Measurements from ENCODE around the gene RAB9A. TPM values are rescaled to one million over a fixed set of nuclear protein-coding genes. Genes with fewer than 3 reads are reported as not detected.
"Not testable (repeated sequence)": the region's sequence is repeated elsewhere in the genome, so short reads cannot be mapped to it uniquely, and the experiment has no call there.

RAB9A gene
- total RNA-seq, 2 experiments from 2014 or later = 33.8 to 36.4 TPM

DNA sequence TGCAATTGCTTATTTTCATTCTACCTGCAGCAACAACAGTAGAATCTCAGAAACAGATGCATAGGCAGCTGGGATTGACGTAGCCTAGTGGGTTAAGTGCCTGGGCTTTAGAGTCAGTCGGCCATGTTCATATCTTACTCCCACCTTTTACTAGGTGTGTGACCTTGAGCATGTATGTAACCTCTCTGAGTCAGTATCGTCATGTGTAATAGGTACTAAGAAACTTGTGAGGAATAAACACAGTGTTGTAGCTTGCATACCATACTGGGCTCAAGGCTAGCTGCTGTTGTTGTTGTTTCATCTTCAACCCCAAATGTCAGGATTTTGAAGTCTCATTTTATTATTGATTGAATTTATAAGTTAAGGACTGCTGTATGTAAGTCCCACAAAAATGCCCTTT is 14.2 kb downstream of the RAB9A start:
- Mint-ChIP-seq H3K36me3 (peaks cover 31% of the 10 kb centered on the region), H3K27me3 (no peaks in the 10 kb centered on the region), H3K4me3 (no peak overlapping the region), H3K27ac (no peak overlapping the region), H3K4me1 (peaks cover 42% of the 10 kb centered on the region), H3K9me3 (no peaks in the 10 kb centered on the region)
- DNase-seq = no peak

DNA sequence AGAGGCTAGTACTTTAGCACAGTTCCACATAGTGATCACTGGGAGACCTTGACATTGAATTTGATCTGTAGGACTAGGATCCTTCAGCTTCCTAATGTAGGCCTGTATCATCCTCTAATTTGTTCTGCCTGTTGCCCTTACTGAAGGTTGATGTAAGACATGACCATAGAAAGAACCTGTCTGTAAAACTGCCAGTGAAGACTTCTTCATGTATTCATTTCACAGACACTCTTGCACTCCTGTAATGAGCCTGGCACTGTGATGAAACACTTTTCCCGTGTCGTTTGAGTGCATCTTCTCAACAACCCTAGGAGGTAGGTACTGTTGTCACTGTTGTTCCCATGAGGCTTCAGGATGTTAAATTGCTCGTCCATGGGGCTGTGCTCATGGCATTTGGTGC is 14.7 kb downstream of the RAB9A start:
- peaks cover 42% of the 10 kb centered on the region for H3K4me1 Mint-ChIP-seq
- H3K9me3 Mint-ChIP-seq = no peaks in the 10 kb centered on the region
- peak overlapping the region; percentile 31 for H3K27ac Mint-ChIP-seq
- H3K4me3 Mint-ChIP-seq = no peak overlapping the region
- peaks cover 35% of the 10 kb centered on the region for H3K36me3 Mint-ChIP-seq
- H3K27me3 Mint-ChIP-seq = no peaks in the 10 kb centered on the region
- DNase-seq = no peak

DNA sequence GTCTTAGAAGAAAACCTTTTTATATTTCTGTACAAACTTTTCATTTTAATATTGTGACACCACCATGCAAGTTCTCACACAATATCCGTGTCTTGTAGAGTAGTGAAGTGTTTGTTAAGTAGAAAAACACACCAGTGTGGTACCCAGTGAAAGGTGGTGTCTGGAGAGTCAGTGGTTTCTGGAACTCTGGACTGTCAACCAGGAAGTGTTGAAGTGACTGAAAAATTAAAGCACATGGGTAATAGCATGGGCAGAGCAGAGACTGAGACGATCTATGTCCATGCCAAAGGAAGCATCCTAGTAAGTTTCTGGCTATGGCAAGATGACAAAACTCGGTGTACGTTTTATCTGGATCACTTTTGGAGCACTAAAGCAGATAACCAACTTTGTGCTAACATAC is 22.2 kb downstream of the RAB9A start:
- peak overlapping the region; percentile 5 for H3K27ac Mint-ChIP-seq
- H3K27me3 Mint-ChIP-seq = no peaks in the 10 kb centered on the region
- no peak overlapping the region for H3K4me3 Mint-ChIP-seq
- H3K9me3 Mint-ChIP-seq = no peaks in the 10 kb centered on the region
- peaks cover 31% of the 10 kb centered on the region for H3K36me3 Mint-ChIP-seq
- no peak for DNase-seq
- peaks cover 4% of the 10 kb centered on the region for H3K4me1 Mint-ChIP-seq

DNA sequence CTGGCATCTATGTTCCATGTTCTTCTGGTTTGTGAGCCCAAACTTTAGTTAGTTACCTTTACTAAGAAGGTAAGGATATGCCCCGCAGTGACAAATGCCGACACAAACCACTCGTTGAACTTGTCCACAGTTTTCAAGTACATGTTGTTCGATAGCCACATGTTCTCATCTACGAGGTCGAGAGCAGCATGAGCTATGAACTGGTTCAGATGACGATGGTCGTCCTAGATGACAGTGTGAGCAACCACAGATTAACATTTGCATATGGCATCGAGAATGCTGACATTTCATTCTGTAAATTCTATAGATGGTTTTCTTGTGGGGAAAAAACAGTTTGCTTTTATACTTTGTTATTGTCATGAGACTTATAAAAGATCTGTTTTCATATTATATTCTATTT is 27.5 kb downstream of the RAB9A start:
- Mint-ChIP-seq H3K9me3 (no peaks in the 10 kb centered on the region), H3K27ac (peak overlapping the region; percentile 51), H3K4me3 (no peak overlapping the region), H3K27me3 (no peaks in the 10 kb centered on the region), H3K36me3 (peaks cover 33% of the 10 kb centered on the region), H3K4me1 (peaks cover 13% of the 10 kb centered on the region)
- DNase-seq = no peak

DNA sequence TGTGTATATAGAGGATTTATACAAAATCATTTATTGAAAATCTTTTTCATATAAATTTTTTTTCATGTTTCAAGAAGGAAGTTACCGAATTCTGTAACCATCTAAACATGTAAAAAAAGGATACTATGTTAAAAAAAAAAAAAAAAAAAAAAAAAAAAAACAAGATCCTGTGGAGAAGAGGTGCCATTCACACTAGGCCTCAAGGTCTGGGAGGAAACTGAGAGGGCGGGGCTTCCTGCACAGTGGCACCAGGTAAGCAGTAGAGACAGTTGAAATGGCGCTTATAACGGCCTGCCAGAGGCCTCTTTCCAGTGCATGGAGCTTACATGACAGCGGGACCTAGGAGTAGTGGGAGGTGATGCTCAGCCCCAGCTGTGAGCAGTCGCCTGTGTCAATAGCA is 28.0 kb downstream of the RAB9A start:
- Mint-ChIP-seq H3K36me3 (peaks cover 31% of the 10 kb centered on the region), H3K4me3 (no peak overlapping the region), H3K9me3 (no peaks in the 10 kb centered on the region), H3K4me1 (peaks cover 13% of the 10 kb centered on the region), H3K27me3 (no peaks in the 10 kb centered on the region), H3K27ac (peak overlapping the region; percentile 51)
- no peak for DNase-seq

DNA sequence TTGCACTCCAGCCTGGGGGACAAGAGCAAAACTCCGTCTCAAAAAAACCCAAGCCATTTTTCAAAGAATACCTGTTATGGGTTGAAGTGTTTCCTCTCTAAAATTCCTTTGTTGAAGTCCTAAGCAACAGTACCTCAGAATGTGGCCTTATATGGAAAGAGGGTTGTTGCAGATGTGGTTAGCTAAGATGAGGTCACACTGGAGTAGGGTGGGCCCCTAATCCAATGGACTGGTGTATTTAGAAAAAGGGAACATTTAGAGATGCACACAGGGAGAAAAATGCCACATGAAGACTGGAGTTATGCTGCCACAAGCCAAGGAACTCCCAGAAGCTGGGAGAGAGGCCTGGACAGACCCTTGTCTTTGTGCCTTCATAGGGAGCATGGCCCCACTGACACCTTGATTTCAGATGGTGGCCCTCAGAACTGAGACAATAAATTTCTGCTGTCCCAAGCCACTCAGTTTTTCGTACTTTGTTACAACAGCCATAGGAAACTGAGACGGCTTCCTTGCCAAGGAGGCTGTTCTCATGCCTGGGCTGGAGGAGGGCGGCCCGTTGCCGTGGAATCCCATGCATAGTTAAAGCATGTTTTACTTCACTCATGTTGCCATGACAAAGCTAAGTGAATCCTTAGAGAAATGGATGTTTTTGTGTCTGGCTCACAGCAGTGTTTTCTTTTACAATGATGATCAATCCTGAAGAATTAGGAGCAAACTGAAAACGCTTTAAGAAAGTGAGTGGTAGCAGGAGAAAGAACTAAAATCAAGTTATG is 29.0 kb downstream of the RAB9A start:
- DNase-seq = no peak
- Mint-ChIP-seq H3K36me3 (peaks cover 39% of the 10 kb centered on the region), H3K27me3 (no peaks in the 10 kb centered on the region), H3K4me3 (no peak overlapping the region), H3K27ac (peak overlapping the region; percentile 51), H3K4me1 (peaks cover 13% of the 10 kb centered on the region), H3K9me3 (no peaks in the 10 kb centered on the region)

DNA sequence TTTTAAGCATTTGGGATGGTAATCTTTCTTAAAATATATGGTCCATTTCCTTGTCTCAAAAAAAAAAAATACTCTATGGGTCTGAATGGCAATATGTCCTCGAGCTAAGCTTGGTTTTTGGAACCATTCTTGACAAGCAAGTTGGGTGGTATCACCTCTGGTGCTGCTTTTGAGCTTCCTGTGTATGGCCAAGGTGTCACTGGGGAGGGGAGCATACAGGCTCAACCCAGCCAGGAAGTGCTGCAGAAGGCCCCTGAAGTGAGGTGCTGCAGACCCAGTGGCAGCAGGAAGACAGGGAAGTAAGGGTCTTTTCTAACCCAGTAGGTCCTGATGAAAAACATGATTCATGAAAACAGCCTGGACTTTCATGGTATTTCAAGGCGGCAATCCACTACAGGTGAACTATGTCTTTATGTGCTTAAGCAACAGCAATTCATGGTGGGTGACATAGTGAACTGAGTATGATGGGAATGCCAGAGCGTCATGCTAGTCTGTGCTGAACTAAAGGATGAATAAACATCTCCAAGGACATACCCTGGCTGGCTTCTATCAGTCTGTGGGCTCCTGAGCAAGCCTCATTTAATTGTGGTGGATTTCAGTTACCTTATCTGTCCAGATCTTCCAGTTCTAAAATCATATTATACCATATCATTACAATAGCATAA is 30.4 kb downstream of the RAB9A start:
- Mint-ChIP-seq H3K36me3 (peaks cover 52% of the 10 kb centered on the region), H3K27me3 (no peaks in the 10 kb centered on the region), H3K4me3 (no peak overlapping the region), H3K4me1 (peaks cover 17% of the 10 kb centered on the region), H3K27ac (peak overlapping the region; percentile 16), H3K9me3 (peaks cover 2% of the 10 kb centered on the region)
- no peak for DNase-seq

DNA sequence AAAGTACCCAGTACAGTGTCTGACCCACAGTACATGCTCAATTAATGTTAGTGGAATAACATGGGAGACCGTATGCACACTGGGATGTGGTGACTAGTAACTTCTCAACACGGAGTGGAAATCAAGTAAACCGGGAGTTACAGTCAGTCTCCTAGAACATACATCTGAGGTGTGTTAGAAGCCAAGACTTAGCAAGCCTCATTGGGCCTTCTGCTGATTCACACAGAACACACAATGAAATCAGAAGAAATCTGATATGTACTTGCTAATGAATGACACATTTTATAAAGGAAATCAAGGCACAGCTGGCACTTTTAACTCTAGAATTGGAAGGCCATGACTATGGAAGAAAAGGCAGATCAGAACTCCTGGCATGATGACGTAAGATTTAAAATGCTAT is 32.4 kb downstream of the RAB9A start:
- DNase-seq = no peak
- H3K27ac Mint-ChIP-seq = no peak overlapping the region
- no peaks in the 10 kb centered on the region for H3K27me3 Mint-ChIP-seq
- peaks cover 9% of the 10 kb centered on the region for H3K9me3 Mint-ChIP-seq
- H3K36me3 Mint-ChIP-seq = peaks cover 65% of the 10 kb centered on the region
- no peak overlapping the region for H3K4me3 Mint-ChIP-seq
- H3K4me1 Mint-ChIP-seq = peaks cover 25% of the 10 kb centered on the region

DNA sequence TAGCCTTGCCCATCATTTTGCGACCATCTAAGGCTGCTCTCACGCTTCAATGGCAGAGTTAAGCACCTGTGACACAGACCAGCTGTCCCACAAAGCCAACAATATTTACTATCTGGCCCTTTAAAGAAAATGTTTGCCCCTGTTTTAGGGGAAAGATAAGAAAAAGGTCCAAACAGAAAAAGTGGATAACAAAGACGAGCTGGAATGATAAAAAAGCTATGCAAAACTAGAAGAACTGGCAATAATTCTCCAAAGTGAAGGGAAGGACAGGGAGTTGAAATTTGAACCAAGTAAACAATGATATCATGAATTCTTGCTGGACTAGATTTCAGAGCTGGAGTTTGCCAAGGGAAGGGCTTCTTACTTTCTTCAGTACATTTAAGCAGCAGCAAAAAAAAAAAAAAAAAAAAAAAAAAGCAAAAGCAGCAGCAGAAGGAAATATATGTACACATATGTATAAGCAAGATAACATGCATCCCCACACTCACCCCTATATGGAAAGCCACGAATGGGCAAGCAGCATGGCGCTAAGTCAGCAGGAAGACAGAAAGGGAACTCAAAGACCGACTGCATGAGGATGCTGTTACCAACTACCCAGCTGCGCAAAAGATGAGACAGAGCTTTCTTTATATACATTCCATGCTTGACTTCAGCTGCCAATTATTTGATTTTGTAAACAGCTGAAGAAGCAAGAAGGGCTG is 33.0 kb downstream of the RAB9A start:
- DNase-seq = no peak
- peaks cover 11% of the 10 kb centered on the region for H3K9me3 Mint-ChIP-seq
- H3K27ac Mint-ChIP-seq = no peak overlapping the region
- no peaks in the 10 kb centered on the region for H3K27me3 Mint-ChIP-seq
- peaks cover 25% of the 10 kb centered on the region for H3K4me1 Mint-ChIP-seq
- H3K4me3 Mint-ChIP-seq = no peak overlapping the region
- H3K36me3 Mint-ChIP-seq = peaks cover 68% of the 10 kb centered on the region

DNA sequence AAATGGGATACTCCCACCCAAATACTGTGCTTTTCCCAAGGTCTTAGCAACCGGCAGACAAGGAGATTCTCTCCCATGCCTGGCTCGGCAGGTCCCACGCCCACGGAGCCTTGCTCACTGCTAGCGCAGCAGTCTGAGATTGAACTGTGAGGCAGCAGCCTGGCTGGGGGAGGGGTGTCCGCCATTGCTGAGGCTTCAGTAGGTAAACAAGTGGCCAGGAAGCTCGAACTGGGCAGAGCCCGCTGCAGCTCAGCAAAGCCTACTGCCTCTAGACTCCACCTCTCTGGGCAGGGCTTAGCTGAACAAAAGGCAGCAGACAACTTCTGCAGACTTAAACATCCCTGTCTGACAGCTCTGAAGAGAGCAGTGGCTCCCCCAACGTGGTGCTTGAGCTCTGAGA is 36.0 kb downstream of the RAB9A start:
- DNase-seq, H3K27me3 Mint-ChIP-seq, H3K4me3 Mint-ChIP-seq, H3K27ac Mint-ChIP-seq: not testable (repeated sequence)
- peaks cover 85% of the 10 kb centered on the region for H3K36me3 Mint-ChIP-seq
- peaks cover 17% of the 10 kb centered on the region for H3K9me3 Mint-ChIP-seq
- peaks cover 24% of the 10 kb centered on the region for H3K4me1 Mint-ChIP-seq

DNA sequence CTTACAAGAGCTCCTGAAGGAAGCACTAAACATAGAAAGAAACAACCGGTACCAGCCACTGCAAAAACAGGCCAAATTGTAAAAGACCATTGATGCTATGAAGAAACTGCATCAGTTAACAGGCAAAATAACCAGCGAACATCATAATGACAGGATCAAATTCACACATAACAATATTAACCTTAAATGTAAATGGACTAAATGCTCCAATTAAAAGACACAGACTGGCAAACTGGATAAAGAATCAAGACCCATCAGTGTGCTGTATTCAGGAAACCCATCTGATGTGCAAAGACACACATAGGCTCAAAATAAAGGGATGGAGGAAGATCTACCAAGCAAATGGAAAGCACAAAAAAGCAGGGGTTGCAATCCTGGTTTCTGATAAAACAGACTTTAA is 37.7 kb downstream of the RAB9A start:
- H3K27ac Mint-ChIP-seq, H3K27me3 Mint-ChIP-seq, H3K4me3 Mint-ChIP-seq, DNase-seq: not testable (repeated sequence)
- peaks cover 19% of the 10 kb centered on the region for H3K9me3 Mint-ChIP-seq
- peaks cover 93% of the 10 kb centered on the region for H3K36me3 Mint-ChIP-seq
- H3K4me1 Mint-ChIP-seq = peaks cover 28% of the 10 kb centered on the region

DNA sequence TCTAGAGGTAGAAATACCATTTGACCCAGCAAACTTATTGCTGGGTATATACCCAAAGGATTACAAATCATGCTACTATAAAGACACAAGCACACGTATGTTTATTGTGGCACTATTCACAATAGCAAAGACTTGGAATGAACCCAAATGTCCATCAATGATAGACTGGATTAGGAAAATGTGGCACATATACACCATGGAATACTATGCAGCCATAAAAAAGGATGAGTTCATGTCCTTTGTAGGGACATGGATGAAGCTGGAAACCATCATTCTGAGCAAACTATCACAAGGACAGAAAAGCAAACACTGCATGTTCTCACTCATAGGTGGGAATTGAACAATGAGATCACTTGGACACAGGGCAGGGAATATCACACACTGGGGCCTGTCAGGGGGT is 41.6 kb downstream of the RAB9A start:
- H3K9me3 Mint-ChIP-seq = peaks cover 16% of the 10 kb centered on the region
- not testable (repeated sequence) for H3K27me3 Mint-ChIP-seq, H3K4me3 Mint-ChIP-seq, H3K27ac Mint-ChIP-seq, DNase-seq
- peaks cover 76% of the 10 kb centered on the region for H3K36me3 Mint-ChIP-seq
- H3K4me1 Mint-ChIP-seq = peaks cover 39% of the 10 kb centered on the region

DNA sequence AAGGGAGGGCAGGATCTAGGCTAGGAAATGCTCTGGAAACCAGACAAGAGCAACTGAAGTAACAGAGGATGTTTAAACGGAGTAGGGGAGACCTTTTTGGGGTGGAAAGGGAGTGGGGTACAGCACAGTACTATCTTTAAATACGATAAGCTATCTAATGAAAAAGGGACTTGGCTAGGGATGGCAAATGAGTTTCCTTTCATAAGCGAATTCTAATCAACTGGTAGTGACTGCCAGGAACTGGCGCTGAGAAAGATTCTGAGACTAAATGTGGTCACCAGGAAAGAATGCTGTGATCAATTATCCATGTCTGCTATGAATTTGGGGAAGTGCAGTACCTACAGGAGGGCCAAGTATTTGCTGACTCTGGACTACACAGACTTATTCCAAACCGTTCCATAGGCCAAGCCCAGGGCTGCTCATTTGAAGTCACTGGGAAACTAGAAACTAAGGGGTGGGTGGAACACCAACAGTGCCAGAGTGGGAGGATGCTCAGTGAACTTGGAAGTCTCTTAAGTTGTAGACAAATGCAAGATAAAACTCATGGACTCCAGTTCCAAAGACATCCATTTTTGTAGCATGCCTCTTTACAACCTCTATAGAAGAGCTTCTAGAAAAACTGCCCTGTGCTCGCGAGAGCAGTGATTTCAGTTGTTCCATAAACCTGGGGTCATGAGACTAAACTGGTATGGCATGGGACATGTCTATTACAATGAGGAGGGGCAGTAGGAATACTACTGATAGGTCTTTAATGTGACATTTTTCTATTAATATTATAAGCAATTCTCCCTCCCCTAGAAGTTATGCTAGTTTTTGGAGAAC is 43.5 kb downstream of the RAB9A start:
- Mint-ChIP-seq H3K27ac (peak overlapping the region; percentile 59), H3K27me3 (no peaks in the 10 kb centered on the region), H3K4me3 (peak overlapping the region; percentile 32), H3K36me3 (peaks cover 63% of the 10 kb centered on the region), H3K9me3 (peaks cover 4% of the 10 kb centered on the region), H3K4me1 (peaks cover 33% of the 10 kb centered on the region)
- no peak for DNase-seq

DNA sequence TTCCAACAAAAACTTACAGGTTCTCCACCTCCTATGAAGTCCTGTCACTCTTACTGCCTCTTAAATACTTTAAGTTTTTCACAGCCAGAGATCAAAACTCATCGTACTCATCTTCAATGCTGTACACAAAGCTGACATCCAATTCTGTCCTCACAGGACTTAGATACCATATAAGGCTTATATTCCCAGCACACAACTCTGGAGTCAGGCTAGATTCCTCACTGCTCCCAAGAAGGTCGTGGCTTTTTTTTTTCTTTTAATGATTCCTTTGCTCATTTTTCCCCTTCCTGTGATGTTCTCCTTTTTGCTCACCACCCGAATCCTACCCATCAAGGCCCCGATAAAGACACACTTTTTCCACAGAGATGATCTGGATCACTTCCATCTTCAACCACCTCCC is 44.6 kb downstream of the RAB9A start:
- no peaks in the 10 kb centered on the region for H3K27me3 Mint-ChIP-seq
- peak overlapping the region; percentile 97 for H3K27ac Mint-ChIP-seq
- peaks cover 1% of the 10 kb centered on the region for H3K9me3 Mint-ChIP-seq
- peaks cover 33% of the 10 kb centered on the region for H3K4me1 Mint-ChIP-seq
- H3K36me3 Mint-ChIP-seq = peaks cover 53% of the 10 kb centered on the region
- DNase-seq = no peak
- H3K4me3 Mint-ChIP-seq = peak overlapping the region; percentile 96

All from activated naive CD8-positive, alpha-beta T cell treated with anti-CD3 and anti-CD28 coated beads for 36 hours (primary cell).